Upper lobe of right lung (tissue), 1 donor: ENCODE data around the gene ASTN1. TPM values are rescaled to one million over a fixed set of nuclear protein-coding genes. Genes with fewer than 3 reads are reported as not detected.

Experiments
- ATAC-seq: fragments of 200-7000 bp; cut with Tn5 transposase; one replicate; pipeline ENCODE4 v1.9.1; 2020; ENCODE audit warnings: mild to moderate bottlenecking, moderate library complexity
- DNase-seq: peaks from one replicate; pipeline ENCODE4 v3.0.0-alpha.2; 2020
- H3K27ac ChIP-seq: fragments of 200-600 bp; one replicate; pipeline ENCODE4 v1.8.0; 2022
- H3K27me3 ChIP-seq: fragments of 200-600 bp; one replicate; pipeline ENCODE4 v1.8.0; 2022; ENCODE audit warnings: mild to moderate bottlenecking
- H3K36me3 ChIP-seq: fragments of 200-600 bp; one replicate; pipeline ENCODE4 v1.8.0; 2022
- H3K4me1 ChIP-seq: fragments of 200-600 bp; one replicate; pipeline ENCODE4 v1.8.0; 2022
- H3K4me3 ChIP-seq: fragments of 200-600 bp; one replicate; pipeline ENCODE4 v1.8.0; 2022; ENCODE audit warnings: mild to moderate bottlenecking
- H3K9me3 ChIP-seq: fragments of 200-600 bp; one replicate; pipeline ENCODE4 v1.8.0; 2022
- intact Hi-C: fragments of 100-400 bp; cut with DNase I; formaldehyde crosslinking; loops from one replicate; pipeline ENCODE4 v1.11.0; 2022
- total RNA-seq: library from RNA; stranded (reverse); fragmentation: NEBNext Ultra II Directional; extraction: Animal tissue kit (Norgen Biotek cat#: 25700); gene quantifications from one replicate; pipeline ENCODE4 v1.2.1, GENCODE V29; 2021
- TF ChIP-seq, protein P1 (sequence below): fragments of 200-600 bp; IDR thresholded peaks from one replicate; pipeline ENCODE4 v1.8.0; 2022; ENCODE audit warnings: antibody characterized with exemption
- donor health status: DM: no; HTN: yes; CAD: no; lungs with severe emphysema.

ASTN1 gene
- total RNA-seq, 1 donor from 2014 or later, result 0.20 TPM

DNA sequence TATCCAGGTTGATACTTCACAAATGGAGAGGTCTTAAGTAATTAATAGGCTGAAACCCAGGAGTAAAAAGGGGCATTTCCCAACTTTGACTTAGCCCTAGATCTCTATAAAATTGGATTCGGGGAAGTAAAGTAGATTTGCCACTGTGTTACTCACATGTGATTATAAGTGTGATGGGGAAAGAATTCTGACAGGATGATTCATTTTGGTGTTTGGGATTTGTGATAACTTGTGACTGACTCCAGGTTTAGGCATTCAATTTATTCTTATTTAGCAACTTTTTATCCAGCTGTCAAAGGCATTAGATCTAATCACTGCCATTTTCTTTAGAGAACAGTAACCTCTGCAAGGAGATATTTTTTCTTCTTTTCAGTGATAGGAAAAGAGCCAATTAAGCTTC lies 175.5 kb downstream of the ASTN1 start:
- Histone ChIP-seq H3K27me3 (no peaks in the 10 kb centered on the region), H3K36me3 (no peaks in the 10 kb centered on the region), H3K4me1 (no peaks in the 10 kb centered on the region), H3K27ac (no peak overlapping the region), H3K9me3 (no peaks in the 10 kb centered on the region), H3K4me3 (no peak overlapping the region)
- ATAC-seq, result no peak
- TF ChIP-seq, protein P1, sequence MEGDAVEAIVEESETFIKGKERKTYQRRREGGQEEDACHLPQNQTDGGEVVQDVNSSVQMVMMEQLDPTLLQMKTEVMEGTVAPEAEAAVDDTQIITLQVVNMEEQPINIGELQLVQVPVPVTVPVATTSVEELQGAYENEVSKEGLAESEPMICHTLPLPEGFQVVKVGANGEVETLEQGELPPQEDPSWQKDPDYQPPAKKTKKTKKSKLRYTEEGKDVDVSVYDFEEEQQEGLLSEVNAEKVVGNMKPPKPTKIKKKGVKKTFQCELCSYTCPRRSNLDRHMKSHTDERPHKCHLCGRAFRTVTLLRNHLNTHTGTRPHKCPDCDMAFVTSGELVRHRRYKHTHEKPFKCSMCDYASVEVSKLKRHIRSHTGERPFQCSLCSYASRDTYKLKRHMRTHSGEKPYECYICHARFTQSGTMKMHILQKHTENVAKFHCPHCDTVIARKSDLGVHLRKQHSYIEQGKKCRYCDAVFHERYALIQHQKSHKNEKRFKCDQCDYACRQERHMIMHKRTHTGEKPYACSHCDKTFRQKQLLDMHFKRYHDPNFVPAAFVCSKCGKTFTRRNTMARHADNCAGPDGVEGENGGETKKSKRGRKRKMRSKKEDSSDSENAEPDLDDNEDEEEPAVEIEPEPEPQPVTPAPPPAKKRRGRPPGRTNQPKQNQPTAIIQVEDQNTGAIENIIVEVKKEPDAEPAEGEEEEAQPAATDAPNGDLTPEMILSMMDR, result no peak
- DNase-seq, result no peak
- intact Hi-C loops, result no loop called here

DNA sequence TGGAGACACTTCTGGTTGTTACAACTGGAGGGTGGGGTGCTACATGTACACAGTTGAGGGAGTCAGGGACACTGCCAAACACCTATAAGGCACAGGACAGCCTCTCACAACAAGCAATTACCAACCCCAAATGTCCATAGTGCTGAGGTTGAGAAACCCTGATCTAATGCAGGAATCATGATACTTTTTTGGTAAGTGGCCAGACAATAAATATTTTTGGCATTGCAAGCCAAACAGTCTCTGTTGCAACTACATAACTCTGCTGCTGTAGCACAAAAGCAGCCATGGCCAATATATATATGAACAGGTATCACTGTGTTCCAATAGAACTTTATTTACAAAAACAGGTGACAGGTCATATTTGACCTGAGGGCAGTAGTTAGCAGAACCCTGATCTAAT lies 177.5 kb downstream of the ASTN1 start:
- no peak overlapping the region for H3K4me3 ChIP-seq
- TF ChIP-seq, protein P1, result no peak
- H3K4me1 ChIP-seq, result no peaks in the 10 kb centered on the region
- H3K27me3 ChIP-seq, result no peaks in the 10 kb centered on the region
- no peak overlapping the region for H3K27ac ChIP-seq
- ATAC-seq, result no peak
- no peaks in the 10 kb centered on the region for H3K36me3 ChIP-seq
- no peak for DNase-seq
- H3K9me3 ChIP-seq, result no peaks in the 10 kb centered on the region
- intact Hi-C loops, result no loop called here

DNA sequence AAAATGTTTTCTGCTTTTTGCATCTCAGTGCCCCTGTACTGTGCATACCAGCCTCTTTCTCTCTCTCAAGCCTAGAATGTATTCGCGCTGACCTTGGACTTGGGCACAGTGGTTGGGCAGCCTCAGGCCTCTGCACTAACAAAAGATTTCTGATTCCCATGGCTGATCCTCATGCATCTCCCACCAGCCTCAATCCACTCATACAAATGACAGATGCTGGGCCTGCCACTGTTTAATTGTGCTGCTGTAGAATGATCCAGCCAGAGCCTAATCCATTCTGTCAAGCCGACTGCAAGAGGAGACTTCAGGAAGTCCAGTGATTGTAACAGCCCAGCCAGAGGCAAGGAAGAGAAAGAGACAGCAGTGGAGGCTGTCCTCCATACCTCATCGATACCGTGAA lies 180.8 kb downstream of the ASTN1 start:
- H3K4me3 ChIP-seq, result no peak overlapping the region
- no peaks in the 10 kb centered on the region for H3K27me3 ChIP-seq
- intact Hi-C loops, result no loop called here
- no peaks in the 10 kb centered on the region for H3K36me3 ChIP-seq
- TF ChIP-seq, protein P1, result no peak
- no peaks in the 10 kb centered on the region for H3K4me1 ChIP-seq
- no peaks in the 10 kb centered on the region for H3K9me3 ChIP-seq
- ATAC-seq (no peak), DNase-seq (no peak)
- no peak overlapping the region for H3K27ac ChIP-seq

DNA sequence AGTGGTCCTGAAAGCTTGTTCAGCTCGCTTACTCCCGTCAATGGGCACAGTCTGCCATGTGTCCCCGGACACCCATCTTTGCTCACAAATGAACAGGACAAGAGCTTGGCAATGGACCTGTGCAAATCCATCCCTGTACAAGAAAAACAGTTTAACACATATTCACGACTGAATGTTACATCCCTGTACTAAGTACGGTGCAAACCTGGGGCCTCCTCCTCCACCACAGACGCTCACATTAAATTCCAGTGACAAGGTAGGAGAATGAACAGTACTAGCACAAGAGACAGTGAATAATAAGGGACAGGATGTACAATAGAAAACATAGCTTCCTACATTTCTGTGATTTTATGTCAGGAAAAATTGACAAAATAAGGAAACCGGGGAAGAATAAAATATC lies 187.7 kb downstream of the ASTN1 start:
- TF ChIP-seq, protein P1, result no peak
- H3K4me3 ChIP-seq, result no peak overlapping the region
- H3K9me3 ChIP-seq, result no peaks in the 10 kb centered on the region
- H3K4me1 ChIP-seq, result no peaks in the 10 kb centered on the region
- no peaks in the 10 kb centered on the region for H3K36me3 ChIP-seq
- intact Hi-C loops, result no loop called here
- H3K27ac ChIP-seq, result no peak overlapping the region
- ATAC-seq, result no peak
- DNase-seq, result no peak
- H3K27me3 ChIP-seq, result no peaks in the 10 kb centered on the region

DNA sequence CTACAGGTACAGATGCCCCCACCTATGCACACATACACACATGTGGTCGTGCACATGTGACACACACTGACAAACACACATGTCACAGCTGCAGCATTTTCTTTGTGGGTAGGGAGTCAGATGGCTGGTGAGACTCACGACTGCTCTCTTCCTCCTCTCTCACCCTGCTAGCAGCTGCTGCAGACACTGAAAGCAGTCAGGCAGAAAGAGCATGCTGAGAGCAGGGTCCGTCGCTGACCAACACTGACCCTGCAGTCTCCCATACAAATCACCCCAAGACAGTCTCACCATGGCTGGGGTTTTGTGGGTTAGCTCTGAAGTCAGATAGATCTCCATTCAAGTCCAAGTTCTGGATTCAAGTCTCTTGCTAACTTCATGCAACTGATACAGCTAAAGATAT lies 188.3 kb downstream of the ASTN1 start:
- intact Hi-C loops, result no loop called here
- no peaks in the 10 kb centered on the region for H3K4me1 ChIP-seq
- H3K27me3 ChIP-seq, result no peaks in the 10 kb centered on the region
- H3K27ac ChIP-seq, result no peak overlapping the region
- H3K4me3 ChIP-seq, result no peak overlapping the region
- TF ChIP-seq, protein P1, result no peak
- no peak for DNase-seq
- no peaks in the 10 kb centered on the region for H3K36me3 ChIP-seq
- no peak for ATAC-seq
- no peaks in the 10 kb centered on the region for H3K9me3 ChIP-seq

DNA sequence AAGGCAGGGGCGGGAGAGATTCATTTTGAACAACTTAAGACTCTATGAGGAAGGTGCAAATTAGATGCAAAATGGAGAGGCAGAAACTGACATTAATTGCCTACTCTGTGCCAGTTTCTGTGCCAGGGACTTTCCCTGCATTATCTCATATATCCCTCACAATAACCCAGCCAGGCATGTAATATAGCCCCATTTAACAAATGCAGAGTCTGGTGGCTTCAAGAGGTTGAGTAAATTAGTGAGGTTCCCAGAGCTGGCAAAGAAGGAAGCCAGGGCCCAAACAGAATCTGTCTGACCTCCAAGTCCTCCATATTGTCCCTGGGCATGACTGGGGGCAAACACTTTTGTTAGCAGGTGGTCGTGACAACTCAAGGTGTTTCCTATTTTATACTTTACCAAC lies 199.8 kb downstream of the ASTN1 start:
- intact Hi-C loops, result no loop called here
- no peak overlapping the region for H3K4me3 ChIP-seq
- TF ChIP-seq, protein P1, result no peak
- H3K4me1 ChIP-seq, result no peaks in the 10 kb centered on the region
- H3K27ac ChIP-seq, result no peak overlapping the region
- no peaks in the 10 kb centered on the region for H3K27me3 ChIP-seq
- DNase-seq, result no peak
- H3K36me3 ChIP-seq, result no peaks in the 10 kb centered on the region
- ATAC-seq, result no peak
- no peaks in the 10 kb centered on the region for H3K9me3 ChIP-seq
